COLO668 (cell line): Measurements from ENCODE around the gene MAP2K6.

Experiments used
- DNase-seq: peaks from one replicate; lab custom pipeline; 2025; ENCODE audit not compliant: unreplicated experiment; lab: John Stamatoyannopoulos, UW

The MAP2K6 gene

DNA sequence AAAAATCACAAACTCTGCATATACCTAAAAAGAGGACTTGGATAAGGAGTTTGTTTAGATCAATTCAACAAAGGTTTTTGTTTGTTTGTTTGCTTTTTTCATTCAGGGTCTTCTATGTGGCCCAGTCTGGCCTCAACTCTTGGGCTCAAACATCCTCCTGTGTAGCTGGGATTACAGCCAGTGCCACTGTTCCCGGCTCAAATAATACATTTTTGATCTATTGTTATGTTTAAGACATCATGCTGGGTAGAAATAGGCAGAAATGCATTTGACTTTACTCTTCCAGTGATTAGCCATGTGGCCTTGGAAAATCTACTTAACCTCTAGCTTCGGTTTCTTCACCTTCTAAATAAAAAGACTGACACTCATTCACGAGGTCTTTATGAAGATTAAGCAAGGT is 11.5 kb downstream of the MAP2K6 start:
- no peak for DNase-seq

- DNase-seq: no peak
Measured at GRCh38 chr17:69427486-69428197, 13.1 kb downstream of the MAP2K6 start.

GRCh38 chr17:69428252-69428980 is 13.9 kb downstream of the MAP2K6 start:
- no peak for DNase-seq

DNA sequence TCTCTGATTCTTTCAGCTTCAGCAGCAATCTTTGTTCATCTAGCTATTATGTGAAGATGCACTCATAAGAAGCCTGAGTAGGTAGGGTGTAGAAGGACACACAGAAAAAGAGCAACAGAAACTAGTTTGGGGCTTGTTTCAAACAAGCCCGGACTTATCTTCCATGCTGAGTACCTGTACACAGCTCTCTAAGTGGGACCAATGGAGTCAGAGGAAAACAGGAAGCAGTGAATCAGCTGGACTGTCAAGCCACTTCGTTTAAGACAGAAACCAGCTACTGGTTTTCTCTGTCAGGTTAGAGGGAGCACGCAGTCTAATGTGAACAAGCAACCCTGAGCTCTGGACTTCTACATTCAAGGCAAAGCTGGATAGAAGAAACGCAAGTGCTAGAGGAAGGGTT is 16.0 kb downstream of the MAP2K6 start:
- no peak for DNase-seq

GRCh38 chr17:69431835-69432234 is 17.3 kb downstream of the MAP2K6 start:
- no peak for DNase-seq

- no peak for DNase-seq
Measured at GRCh38 chr17:69433093-69433492, 18.6 kb downstream of the MAP2K6 start.

- DNase-seq: no peak
Measured at GRCh38 chr17:69434164-69434579, 19.7 kb downstream of the MAP2K6 start.

DNA sequence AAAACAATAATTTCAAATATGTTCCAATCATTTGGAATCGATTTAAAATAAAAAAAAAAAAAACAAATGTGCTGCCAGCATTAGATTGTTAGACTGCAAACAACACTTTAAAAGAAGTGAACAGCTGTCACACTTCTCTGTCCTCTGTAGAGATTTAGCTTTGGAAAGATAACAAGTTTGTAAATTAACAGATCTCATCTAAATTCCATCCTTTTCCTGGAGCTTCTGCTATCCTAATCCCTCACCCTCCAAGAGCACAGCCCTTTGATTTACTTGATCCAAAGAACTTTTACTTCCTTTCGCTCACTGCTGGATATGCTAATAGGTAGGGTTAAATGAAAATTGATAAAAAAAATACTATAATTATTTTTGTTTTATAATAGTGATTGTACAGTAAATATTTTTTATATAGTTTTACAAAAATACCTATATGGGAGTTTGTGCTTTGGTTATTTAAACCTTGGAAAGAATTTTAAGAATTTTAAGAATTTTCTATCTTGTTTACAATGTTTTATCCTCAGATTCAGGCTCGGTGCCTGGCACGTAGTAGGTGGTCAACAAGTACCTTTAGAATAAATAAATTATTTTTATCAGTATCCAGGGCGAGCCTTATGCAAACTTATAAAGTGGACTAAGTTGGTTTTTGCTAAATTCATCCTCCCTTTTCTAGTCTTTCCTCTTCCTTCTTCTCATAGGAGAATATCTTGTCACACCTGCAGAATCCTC is 21.6 kb downstream of the MAP2K6 start:
- DNase-seq: no peak

GRCh38 chr17:69437475-69437874 is 23.0 kb downstream of the MAP2K6 start:
- DNase-seq: no peak

- no peak for DNase-seq
Measured at GRCh38 chr17:69438776-69439175, 24.3 kb downstream of the MAP2K6 start.

- no peak for DNase-seq
Measured at GRCh38 chr17:69441179-69441578, 26.7 kb downstream of the MAP2K6 start.

- no peak for DNase-seq
Measured at GRCh38 chr17:69443138-69443537, 28.6 kb downstream of the MAP2K6 start.

DNA sequence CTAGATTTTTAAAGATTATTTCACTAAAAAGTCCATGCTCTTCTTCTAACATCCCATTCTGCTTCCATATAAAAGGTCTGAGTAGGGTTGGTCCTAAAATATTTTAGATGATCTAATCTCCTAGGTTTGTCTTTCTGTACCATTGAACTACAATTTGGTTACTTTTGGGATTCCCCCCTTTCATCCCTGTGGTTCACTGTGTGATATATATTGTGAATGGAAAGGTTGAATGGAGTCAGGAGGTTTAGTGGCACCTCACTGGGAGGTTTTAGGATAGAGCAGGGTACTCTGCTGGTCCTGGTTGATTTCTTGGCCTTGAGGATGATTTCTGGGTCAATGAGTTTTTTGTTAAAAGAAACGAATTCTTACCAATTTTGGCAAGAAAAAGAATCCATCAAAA is 29.5 kb downstream of the MAP2K6 start:
- no peak for DNase-seq

DNA sequence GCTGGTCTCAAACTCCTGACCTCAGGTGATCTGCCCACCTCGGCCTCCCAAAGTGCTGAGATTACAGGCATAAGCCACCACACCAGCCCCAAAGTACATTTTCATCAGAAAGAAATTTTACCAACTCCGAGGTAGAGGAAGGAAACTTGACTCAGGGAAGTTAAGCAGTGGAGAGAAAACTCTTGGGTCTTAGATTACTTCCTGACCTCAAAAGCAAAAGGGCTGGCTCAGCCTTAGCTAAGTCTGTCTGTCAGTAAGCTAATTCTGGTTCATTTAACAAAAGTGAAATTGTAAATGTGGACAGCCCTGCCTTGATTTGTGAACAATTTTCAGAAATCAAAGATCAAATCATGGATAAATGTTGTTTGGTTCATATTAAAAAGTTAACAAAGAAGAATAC is 30.6 kb downstream of the MAP2K6 start:
- DNase-seq: no peak

- DNase-seq: no peak
Measured at GRCh38 chr17:69447726-69448125, 33.2 kb downstream of the MAP2K6 start.

DNA sequence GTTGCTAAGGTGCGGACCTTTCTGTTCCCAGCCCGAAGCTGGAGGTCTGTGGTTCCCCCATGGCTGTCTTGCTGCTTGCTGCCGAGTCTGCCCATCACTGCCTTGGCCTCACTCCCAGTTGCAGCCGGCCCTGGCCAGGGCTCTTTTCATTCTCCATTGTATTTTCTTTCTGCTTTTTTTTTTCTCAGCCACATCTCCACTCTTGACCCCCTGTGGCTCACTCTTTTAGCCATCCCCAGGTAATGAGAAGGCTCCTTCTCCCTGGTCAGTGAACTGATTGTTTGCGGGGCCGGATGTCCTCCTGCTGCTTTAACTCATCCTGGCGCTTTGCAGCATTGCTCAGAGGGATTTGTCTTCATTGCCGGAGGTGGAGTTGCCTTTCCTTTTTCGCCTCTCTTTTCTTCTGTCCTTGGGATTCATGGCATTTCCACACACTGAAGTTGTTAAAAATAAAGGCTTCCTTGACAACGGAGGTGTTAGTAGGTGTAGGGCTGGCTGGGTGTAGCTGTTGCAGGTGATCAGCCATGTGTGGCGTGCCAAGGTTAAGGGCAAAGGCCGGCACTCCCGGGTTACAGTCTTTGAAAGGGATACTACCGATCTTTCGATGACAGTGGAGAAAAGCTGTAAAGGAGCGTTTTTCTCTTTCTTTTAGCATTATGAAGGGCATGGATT is 34.1 kb downstream of the MAP2K6 start:
- DNase-seq: no peak

- no peak for DNase-seq
Measured at GRCh38 chr17:69450131-69450530, 35.6 kb downstream of the MAP2K6 start.

GRCh38 chr17:69450918-69451317 is 36.4 kb downstream of the MAP2K6 start:
- DNase-seq: no peak

DNA sequence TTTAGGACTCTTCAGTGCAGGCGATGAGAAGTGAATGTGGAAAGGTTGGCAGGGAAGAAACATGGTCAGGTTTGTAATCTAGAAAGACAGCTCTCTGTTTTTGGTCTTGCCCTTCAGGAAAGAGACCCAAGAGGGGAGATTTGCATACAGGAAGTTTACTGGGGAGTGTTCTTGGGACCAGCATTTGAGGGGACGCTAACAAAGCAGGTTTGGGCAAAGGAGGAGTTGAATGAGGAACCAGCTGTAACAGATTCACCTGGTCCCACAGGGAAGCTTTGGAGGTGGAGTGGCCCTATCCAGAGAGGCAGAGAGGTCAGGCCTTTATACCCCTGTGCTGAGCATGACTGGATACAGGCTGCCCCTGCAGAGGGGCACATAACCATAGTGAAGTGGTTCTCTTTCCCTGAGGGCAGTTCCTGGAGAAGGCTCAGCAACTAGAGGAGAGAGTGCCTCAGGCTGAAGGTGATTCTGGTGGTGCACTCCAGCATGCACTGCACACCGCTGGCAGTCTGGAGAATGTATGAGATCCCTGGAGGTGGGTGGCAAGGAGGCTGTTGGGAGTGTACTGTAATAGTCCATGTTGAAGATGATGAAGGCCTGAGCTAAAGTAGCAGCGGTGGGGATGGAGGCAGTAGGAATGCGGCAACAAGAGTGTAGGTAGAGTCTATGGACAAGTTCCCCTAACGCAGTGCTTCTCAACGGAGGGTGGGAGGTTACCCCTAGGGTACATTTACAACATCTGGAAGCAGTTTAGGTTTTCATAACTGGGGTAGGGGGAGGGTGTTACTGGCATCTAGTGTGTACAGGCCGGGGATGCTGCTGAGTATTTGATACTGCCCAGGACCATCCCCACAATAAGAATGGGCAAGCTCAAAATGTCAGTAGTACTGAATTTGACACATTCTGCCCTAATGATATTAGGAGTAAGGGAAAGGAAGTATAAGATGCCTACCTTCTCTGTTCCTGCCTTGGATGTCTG is 37.2 kb downstream of the MAP2K6 start:
- DNase-seq: no peak

GRCh38 chr17:69452664-69453260 is 38.3 kb downstream of the MAP2K6 start:
- no peak for DNase-seq
